GM18499 (cell line): ENCODE results near the gene MTA1.

ENCODE experiments used
- ATAC-seq: cut with Tn5 transposase; IDR thresholded peaks from one replicate; pipeline ENCODE4 v1.9.1; 2021; ENCODE audit warnings: moderate number of reproducible peaks; ENCODE audit not compliant: insufficient read depth, unreplicated experiment

MTA1 gene

DNA sequence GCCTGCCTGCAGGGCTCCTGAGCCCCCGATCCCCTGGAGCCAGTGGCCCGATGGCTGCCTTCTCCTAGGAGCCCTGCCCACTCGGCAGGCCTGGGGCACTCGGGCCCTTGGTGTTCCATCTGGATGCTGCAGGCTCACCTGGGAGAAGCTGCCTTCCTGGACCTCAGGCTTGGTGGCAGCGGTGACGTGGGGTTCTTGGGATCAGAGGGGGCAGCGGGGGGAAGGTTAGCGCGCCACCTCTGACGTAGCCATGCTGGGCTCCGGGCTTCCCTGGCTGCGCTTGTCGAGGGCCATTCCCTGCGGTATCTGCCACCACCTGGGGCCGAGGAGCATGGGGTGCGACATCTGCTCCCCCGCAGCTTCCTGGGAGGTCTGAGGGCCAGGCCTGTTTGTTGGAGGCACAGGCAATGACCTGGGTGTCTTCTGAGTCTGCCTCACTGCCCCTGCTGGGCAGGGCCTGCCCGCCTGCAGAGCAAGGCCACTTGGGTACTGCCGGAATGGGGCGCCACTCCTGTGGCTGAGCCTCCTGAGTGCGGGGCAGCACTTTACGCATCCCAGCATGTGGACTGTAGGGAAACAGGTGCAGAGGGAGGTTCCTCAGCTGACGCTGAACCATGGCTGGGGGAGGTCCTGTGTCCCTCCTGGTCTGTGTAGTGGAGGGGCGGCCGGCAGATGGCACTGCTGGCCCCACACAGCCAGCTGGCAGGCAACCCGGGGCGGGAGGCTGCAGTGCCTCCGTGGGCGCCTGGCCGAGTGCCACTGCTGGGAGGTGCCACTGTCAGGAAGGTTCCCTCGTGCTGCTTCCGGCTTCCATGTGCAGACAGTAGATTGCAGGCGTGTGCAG is 20.3 kb downstream of the MTA1 start:
- ATAC-seq = no peak

DNA sequence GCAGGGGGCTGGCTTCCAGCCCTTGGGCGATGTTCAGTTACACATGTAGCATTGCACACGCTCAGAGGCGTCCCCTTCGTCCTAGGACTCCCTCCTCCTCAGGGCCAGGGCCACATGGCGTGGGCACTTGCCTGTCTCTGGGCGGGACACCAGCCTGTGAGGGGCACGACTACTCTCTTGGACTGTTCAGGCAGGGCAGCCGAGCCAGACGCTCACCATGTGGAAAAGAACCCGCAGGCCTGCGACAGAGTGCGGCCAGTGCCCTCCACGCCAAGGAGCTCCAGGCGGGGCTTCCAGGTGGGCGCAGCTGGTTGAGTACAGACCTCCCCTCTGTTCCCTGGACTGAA is 20.9 kb downstream of the MTA1 start:
- ATAC-seq = no peak

GRCh38 chr14:105440992-105441391 is 21.4 kb downstream of the MTA1 start:
- ATAC-seq = no peak

DNA sequence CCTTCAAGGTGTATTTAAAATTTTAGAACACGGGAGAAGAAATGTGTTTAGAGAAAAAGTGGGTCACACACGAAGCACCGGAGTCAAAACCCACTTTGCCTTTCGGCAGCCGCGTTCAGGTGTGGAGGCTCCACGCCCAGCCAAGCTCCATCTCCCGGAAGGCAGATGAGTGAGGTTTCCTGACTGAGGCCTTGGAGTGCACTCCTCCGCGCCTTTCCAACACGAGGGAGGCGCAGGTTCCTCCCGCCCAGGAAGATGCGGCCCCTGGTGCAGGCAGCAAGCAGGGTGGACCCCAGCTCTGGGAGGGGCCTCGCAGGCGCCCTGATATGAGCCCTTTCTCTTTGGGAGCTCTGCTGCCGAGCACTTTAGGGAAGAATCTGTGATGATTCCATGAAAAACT is 22.5 kb downstream of the MTA1 start:
- ATAC-seq = no peak

- no peak for ATAC-seq
Measured at GRCh38 chr14:105442834-105443233, 23.2 kb downstream of the MTA1 start.

DNA sequence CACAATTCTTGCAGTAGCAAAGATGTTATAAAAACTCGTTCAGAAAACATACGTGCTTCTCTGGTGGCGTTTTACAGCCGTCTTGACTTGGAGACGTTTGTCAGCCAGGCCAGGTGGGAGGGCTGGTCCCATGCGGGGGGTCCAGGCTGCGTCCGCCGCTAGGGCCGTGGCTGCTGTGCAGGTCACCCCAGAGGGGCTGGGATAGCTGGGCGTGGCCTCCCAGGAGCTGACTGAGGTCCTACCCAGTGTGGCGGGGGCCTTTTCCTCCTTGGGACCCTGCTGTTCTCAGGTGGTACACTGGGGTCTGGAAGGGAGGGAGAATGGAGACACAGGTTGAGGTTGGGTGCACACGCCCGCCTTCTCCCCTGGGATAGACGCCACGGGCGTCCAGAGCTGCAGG is 25.2 kb downstream of the MTA1 start:
- no peak for ATAC-seq

DNA sequence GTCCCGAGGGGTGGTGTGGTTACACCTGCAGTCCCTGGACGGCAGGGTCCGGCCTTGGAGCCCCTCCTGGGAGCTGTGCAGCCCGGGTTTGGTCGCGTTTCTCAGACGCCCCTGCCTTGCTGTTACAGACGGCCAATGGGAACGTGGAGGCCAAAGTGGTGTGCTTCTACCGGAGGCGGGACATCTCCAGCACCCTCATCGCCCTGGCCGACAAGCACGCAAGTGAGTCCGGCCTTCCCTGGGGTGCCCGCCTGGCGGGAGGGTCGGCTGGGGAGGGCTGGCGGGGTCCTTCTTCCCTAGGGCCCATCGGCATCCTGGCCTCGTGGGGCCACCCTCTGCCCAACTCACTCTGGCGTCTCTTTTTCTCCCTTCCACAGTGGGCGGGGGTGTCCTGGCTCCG is 25.7 kb downstream of the MTA1 start:
- ATAC-seq = no peak

DNA sequence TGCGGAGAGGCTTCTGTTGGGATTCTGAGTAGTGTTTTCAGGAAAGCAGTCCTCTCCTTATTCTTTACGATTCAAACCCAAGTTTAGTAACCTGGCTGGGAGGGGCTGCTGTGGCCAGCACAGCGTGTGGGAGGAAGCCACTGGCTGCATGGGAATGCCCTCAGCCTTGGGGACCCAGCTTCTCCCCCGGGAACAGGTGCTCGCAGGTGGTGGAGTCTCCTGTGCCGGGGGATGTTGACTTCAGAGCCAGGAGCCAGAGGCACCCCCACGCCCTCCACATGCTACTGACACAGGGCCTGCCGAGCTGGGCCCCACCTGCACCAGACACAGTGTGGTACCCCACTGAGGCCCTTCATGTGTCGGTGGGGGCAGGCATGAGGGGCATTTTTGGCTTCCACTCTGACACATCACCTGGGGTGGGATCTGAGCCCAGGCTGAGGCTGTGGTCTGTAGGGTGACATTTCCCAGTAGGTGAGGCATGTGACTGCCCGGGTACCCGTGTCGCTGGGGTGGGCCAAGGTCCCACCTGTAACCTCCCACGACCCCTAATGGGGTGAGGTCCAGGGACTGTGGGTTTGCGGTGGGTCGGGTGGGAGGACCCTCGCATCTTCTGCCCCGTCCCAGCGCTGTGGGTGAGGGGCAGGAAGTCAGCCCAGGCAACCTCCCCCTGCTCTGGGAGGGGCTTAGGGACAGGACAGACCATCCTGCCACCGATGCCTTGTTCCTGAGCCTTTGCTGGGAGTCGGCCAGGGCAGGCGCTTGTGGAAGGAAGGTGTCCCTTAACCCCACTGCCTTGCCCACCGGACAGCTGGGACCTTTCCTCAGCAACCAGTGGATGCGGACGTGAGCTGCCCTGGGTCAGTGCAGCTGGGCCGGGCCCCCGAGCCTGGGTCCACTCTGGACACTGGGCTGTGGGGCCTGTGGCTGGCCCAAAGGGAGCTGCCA is 26.5 kb downstream of the MTA1 start:
- no peak for ATAC-seq

DNA sequence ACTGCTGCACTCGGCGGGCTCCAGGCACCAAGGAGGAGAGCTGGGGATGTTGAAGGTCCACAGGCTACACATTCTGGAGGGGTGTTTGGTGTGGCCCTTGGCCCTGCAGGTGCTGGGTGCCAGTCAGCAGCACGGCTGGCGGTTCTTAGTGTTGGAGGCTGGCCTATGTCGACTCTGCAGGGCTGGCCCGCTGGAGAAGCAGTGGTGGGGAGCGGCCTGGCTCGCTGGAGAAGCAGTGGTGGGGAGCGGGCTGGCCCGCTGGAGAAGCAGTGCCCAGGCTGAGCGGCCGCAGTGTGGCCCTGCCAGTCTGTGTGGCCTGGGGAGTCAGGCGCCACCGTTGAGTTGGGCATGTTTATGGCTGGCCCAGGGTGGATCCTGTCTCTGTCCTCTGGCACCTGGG is 27.3 kb downstream of the MTA1 start:
- ATAC-seq = no peak

DNA sequence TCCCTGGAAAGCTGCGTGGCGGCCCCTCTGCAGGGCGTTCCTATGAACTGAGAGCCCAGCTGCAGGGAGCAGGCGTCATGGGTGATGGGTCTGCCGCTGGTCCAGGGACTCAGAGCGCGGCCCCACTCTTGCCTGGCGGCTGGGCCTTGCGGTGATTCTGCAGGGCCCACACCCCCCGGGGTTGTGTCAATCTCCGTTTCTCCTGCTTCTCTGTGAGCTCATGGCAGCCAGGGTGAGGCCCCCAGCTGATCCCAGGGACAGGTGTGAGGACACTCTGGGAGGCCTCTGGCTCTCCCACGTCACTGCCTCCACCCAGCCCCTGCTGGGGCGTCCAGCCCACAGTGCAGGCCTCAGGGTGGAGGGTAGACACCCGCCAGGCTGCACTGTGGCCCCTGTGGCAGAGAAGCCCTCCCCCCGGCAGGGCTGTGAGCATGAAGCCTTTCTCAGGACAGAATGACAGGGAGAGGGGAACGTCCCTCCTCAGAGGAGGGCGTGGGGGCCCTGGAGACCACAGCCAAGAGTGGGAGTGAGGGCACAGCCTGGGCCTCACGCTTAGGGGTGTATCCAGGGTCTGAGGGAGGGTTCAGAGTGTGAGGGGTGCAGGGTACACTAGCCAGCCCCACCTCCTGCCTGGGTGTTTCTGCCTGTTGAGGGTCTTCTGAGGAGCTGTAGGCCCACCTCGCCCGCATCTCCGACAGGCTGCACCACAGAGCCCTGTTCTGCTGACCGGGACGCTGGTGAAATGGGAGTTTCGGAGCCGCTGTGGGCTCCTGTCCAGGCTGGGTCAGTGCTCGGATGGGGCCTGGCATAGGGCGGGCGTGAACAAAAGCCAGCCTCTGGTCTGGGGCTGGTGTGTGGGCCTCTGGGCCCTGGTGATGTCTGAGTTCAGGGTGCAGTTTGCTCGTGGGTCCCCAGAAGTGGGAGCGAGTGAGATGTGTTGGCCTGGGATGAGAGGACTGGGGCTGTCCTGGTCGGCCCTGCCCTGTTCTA is 28.3 kb downstream of the MTA1 start:
- ATAC-seq = no peak

- no peak for ATAC-seq
Measured at GRCh38 chr14:105448706-105449111, 29.1 kb downstream of the MTA1 start.

DNA sequence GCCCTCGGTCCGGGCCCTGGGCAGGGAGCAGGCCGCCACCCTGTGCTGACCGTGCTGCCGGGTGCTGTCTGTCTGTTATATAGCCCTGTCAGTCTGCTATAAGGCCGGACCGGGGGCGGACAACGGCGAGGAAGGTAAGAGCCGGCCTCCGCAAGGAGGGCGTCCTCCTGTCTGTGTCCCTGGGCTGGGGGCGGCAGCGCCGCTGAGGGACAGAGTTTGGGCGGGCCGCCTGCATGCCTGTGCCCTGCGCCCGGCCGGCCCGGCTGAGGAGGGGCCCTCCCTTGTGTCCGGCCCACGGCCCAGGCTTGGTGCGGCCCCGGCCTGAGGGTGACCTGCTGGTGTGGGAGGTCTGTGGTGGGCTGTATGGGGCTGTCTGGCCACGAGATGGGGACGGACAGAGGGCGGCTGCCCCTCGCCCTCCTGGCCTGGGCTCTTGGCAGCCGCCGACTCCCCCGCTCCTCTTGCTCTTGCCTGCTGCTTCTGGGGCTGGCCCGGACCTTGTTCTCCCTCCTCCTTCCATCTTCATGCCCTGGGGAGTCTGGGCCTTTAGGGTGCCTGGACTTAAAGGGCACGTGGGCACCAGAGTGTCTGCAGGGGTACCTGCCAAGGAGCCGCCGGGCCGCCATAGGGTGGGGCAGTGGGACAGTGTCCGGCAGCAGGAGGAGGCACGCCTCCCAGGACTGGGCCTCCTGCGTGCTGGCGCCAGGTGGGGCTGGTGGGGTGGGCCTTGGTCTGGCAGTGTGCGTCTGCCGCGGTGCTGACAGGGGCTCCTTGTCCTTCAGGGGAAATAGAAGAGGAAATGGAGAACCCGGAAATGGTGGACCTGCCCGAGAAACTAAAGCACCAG is 29.9 kb downstream of the MTA1 start:
- ATAC-seq = no peak

GRCh38 chr14:105450123-105450505 is 30.5 kb downstream of the MTA1 start:
- ATAC-seq = no peak

DNA sequence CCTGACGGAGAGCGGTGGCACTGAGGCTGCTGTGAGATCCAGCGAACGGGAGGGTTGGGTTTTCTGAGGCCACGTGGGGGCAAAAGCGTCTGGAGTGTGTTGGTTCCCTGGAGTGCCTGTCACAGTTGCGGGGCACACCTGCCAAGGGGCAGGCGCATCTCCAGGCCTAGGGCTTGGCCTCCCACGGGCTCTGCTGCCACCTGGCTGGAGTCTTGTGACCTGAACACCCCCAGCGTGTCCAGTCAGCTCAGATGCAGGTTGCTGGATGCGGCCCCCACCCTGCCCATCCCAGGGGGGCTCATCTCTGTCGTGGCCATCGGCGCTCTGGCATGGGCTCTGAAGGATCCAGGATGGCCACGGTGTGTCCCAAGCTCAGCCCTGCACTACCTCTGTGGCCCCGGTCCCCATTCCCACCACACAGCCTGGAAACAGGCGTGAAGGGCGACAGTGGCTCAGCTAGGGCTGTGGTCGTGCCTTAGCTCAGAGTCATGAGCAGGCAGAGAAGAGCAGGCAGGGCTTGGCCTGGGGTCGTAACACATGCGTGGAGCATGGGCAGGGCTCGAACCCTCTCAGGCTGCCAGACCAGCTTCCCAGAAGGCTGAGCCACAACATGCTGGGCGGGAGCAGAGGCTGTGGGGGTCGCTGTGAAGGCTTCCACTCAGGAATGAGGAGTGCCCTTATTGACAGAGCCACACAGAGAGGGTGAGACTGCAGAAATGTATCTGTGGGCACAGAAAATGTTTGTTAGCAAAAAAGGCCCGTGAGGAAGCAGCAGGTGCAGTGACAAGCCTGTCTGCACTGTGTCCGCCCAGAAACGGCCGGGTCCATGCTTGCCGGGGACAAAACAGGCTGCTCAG is 31.5 kb downstream of the MTA1 start:
- no peak for ATAC-seq

- ATAC-seq = no peak
Measured at GRCh38 chr14:105452963-105453362, 33.3 kb downstream of the MTA1 start.

GRCh38 chr14:105453847-105454246 is 34.2 kb downstream of the MTA1 start:
- ATAC-seq = no peak

DNA sequence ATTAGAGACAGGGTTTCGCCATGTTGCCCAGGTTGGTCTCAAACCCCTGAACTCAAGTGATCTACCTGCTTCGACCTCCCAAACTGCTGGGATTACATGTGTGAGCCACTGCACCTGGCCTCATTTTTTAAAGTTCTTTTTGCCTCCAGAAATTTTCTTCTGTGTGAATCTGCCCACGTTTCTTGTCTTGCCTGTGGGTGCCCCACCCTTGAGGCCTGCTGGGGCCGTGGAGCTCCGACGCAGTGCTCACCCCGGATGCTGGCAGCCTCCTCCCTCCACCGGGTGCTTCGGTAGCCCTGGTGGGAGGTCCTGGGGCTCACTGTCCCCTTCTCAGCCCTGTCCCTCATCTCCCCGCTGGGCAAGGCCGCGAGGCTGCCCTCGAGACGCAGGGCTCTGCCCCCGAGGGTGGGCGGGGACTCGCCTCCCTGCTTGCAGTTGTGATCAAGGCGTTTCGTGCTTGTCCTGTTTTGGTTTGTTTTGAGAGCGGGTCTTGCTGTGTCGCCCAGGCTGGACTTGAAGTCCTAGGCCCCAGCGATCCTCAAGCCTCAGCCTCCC is 35.5 kb downstream of the MTA1 start:
- ATAC-seq = no peak
